Measurements from ENCODE around the gene COL16A1.

Gene COL16A1

DNA sequence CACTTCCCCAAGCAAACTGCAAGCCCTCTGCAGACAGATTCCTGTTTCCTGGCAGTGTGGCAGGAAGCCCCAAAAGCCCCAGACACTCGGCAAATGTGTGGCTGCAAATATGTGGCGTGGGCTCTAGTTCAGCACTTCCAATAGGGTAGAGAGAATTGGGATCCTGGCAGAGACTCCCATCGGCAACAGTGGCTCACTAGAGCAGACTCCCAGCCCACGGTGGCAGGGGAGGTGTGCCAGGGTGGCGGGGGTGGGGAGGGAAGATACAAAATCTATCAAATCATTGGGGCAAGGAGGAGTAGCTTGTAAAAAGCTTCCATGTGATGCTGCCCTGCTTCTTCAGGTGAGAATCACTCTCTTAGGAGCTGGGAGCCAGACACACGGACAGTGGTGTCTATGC is 25.9 kb downstream of the COL16A1 start:
- Histone ChIP-seq H3K4me1 (ENCODE audit: control insufficient read depth, low read depth, low read length) (no peaks in the 10 kb centered on the region), H3K27me3 (ENCODE audit: control insufficient read depth, insufficient read depth, low read length) (no peaks in the 10 kb centered on the region), H3K9me3 (ENCODE audit: control insufficient read depth, low read depth, low read length) (no peaks in the 10 kb centered on the region), H3K4me3 (ENCODE audit: low read length) (no peak overlapping the region), H3K9ac (ENCODE audit: low read length) (no peak overlapping the region), H3K27ac (ENCODE audit: low read length) (no peak overlapping the region), H3K36me3 (ENCODE audit: control insufficient read depth, low read depth, low read length) (no peaks in the 10 kb centered on the region)

DNA sequence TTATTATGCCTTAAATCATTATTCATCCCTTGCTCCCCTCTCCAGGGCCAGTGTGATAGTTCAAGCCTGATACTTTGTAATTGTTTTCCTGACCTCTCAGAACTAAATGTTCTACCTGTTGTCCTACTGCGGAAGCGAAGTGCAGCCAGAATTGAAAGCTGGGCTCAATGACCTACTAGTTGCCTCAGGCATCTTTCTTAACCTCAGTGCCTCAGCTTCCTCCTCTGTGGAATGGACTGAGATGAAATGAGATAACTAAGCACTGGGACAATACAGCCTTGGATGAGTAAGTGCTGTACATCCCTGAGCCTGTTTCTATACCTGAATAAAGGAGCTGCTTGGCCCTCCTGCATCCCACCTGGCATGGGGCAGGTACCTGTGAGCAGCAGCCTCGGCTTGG is 26.4 kb downstream of the COL16A1 start:
- H3K36me3 ChIP-seq (ENCODE audit: control insufficient read depth, low read depth, low read length), result no peaks in the 10 kb centered on the region

DNA sequence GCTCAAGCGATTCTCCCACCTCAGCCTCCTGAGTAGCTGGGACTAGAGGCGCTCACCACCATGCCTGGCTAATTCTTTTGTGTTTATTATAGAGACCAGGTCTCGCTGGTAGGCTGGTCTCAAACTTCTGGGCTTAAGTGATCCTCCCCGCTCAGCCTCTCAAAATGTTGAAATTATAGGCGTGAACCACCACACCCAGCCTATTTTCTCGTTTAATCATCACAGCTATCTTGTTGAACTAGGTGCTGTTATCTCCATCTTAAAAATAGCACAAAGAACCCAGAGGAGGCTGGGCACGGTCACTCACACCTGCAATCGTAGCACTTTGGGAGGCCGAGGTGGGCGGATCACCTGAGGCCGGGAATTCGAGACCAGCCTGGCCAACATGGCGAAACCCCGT is 28.1 kb downstream of the COL16A1 start:
- H3K27me3 ChIP-seq (ENCODE audit: control insufficient read depth, insufficient read depth, low read length), result no peaks in the 10 kb centered on the region
- H3K9me3 ChIP-seq (ENCODE audit: control insufficient read depth, low read depth, low read length), result no peaks in the 10 kb centered on the region
- H3K27ac ChIP-seq (ENCODE audit: low read length), result no peak overlapping the region
- H3K36me3 ChIP-seq (ENCODE audit: control insufficient read depth, low read depth, low read length), result no peaks in the 10 kb centered on the region
- no peak overlapping the region for H3K4me3 ChIP-seq (ENCODE audit: low read length)
- no peak overlapping the region for H3K9ac ChIP-seq (ENCODE audit: low read length)
- peaks cover 2% of the 10 kb centered on the region for H3K4me1 ChIP-seq (ENCODE audit: control insufficient read depth, low read depth, low read length)

More for the DNA sequence above, 26.4 kb downstream of the COL16A1 start:
- H3K4me1 ChIP-seq (ENCODE audit: control insufficient read depth, low read depth, low read length), result no peaks in the 10 kb centered on the region
- no peaks in the 10 kb centered on the region for H3K9me3 ChIP-seq (ENCODE audit: control insufficient read depth, low read depth, low read length)
- H3K9ac ChIP-seq (ENCODE audit: low read length), result no peak overlapping the region
- H3K4me3 ChIP-seq (ENCODE audit: low read length), result no peak overlapping the region
- no peak overlapping the region for H3K27ac ChIP-seq (ENCODE audit: low read length)
- H3K27me3 ChIP-seq (ENCODE audit: control insufficient read depth, insufficient read depth, low read length), result no peaks in the 10 kb centered on the region

DNA sequence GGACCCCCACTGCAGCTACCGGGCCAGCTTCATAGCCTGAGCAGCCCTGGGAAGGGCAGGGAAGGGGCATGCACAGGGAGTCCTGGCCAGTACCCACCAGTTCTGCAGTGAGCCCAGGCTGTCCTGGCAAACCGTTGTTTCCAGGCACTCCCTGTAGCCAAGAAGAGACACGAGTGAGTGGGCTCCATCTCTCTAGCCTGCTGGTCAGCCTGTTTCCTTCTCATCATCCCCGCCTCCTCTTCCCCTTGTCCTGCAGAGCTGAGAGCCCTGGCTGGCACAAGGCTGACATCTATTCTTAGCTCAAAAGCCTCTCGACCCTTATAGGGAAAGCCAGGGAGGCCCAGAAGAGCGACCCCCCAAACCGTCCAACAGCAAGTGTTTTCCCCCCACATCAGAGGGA is 28.7 kb downstream of the COL16A1 start:
- no peaks in the 10 kb centered on the region for H3K36me3 ChIP-seq (ENCODE audit: control insufficient read depth, low read depth, low read length)
- no peak overlapping the region for H3K27ac ChIP-seq (ENCODE audit: low read length)
- peaks cover 8% of the 10 kb centered on the region for H3K4me1 ChIP-seq (ENCODE audit: control insufficient read depth, low read depth, low read length)
- H3K4me3 ChIP-seq (ENCODE audit: low read length), result no peak overlapping the region
- no peak overlapping the region for H3K9ac ChIP-seq (ENCODE audit: low read length)
- H3K9me3 ChIP-seq (ENCODE audit: control insufficient read depth, low read depth, low read length), result no peaks in the 10 kb centered on the region
- no peaks in the 10 kb centered on the region for H3K27me3 ChIP-seq (ENCODE audit: control insufficient read depth, insufficient read depth, low read length)

DNA sequence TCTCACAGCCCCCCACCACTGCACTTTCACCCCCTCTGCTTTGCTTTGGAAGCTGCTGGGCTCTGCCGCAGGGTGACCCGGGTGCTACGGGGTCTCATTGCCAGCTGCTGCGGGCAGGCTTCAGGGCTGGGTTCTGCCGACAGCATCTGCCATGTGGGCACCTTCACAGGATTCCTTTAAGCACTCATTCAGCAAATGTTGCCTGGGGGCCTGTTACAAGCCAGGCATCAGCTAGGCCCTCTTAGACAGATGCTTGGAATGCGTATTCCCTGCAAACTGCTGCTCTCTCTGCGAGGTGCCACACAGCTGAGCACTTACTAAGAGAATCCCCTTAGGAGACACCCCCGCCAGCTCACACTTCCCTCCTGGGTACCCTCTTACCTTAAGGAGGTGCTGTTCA is 29.2 kb downstream of the COL16A1 start:
- Histone ChIP-seq H3K27ac (ENCODE audit: low read length) (no peak overlapping the region), H3K4me3 (ENCODE audit: low read length) (no peak overlapping the region), H3K36me3 (ENCODE audit: control insufficient read depth, low read depth, low read length) (no peaks in the 10 kb centered on the region), H3K9ac (ENCODE audit: low read length) (no peak overlapping the region), H3K27me3 (ENCODE audit: control insufficient read depth, insufficient read depth, low read length) (no peaks in the 10 kb centered on the region), H3K4me1 (ENCODE audit: control insufficient read depth, low read depth, low read length) (peaks cover 13% of the 10 kb centered on the region), H3K9me3 (ENCODE audit: control insufficient read depth, low read depth, low read length) (no peaks in the 10 kb centered on the region)

DNA sequence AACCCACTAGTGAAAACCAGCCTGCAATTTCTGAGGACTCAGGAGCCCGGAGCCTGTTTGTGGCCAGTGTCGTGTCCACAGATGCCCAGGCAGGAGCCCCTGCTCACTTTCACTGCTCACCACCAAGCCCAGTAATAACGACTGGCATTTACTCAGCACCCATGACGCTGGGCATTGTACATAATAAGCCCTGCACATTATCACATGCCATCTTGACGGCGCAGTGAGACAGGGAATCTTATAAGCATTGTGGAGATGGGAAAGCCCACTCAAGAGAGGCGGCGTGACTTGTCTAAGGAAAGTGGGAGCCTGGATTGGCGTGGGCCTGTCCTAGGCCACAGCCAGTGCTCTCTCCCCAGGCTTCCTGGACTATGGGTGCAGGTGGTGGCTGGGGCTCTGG is 30.4 kb downstream of the COL16A1 start:
- no peak overlapping the region for H3K27ac ChIP-seq (ENCODE audit: low read length)

DNA sequence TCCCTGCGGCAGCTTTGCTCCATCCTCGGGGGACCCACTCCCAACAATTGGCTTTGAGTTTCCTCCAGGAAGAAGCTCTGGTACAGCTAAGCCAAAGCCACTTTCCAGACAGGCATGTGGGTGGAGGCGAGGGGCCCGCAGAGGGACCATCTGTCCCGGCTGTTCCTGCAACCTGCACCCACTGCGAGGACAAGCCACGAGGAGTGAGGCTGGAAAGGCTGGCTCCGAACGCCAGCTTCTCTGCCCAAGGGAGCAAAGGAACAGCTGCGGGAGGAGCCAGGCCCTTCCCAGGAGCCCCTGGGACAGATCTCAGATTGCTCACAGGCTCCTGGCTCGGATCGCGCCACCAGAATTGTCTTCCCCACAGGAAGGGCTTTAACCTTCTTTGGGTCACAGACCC is 30.8 kb downstream of the COL16A1 start:
- H3K4me3 ChIP-seq (ENCODE audit: low read length), result no peak overlapping the region
- H3K36me3 ChIP-seq (ENCODE audit: control insufficient read depth, low read depth, low read length), result no peaks in the 10 kb centered on the region
- peaks cover 13% of the 10 kb centered on the region for H3K4me1 ChIP-seq (ENCODE audit: control insufficient read depth, low read depth, low read length)
- H3K9ac ChIP-seq (ENCODE audit: low read length), result no peak overlapping the region
- no peak overlapping the region for H3K27ac ChIP-seq (ENCODE audit: low read length)
- no peaks in the 10 kb centered on the region for H3K27me3 ChIP-seq (ENCODE audit: control insufficient read depth, insufficient read depth, low read length)
- no peaks in the 10 kb centered on the region for H3K9me3 ChIP-seq (ENCODE audit: control insufficient read depth, low read depth, low read length)

More for the DNA sequence above, 30.4 kb downstream of the COL16A1 start:
- Histone ChIP-seq H3K9me3 (ENCODE audit: control insufficient read depth, low read depth, low read length) (no peaks in the 10 kb centered on the region), H3K36me3 (ENCODE audit: control insufficient read depth, low read depth, low read length) (no peaks in the 10 kb centered on the region), H3K27me3 (ENCODE audit: control insufficient read depth, insufficient read depth, low read length) (no peaks in the 10 kb centered on the region), H3K4me3 (ENCODE audit: low read length) (no peak overlapping the region), H3K4me1 (ENCODE audit: control insufficient read depth, low read depth, low read length) (peaks cover 13% of the 10 kb centered on the region), H3K9ac (ENCODE audit: low read length) (no peak overlapping the region)

DNA sequence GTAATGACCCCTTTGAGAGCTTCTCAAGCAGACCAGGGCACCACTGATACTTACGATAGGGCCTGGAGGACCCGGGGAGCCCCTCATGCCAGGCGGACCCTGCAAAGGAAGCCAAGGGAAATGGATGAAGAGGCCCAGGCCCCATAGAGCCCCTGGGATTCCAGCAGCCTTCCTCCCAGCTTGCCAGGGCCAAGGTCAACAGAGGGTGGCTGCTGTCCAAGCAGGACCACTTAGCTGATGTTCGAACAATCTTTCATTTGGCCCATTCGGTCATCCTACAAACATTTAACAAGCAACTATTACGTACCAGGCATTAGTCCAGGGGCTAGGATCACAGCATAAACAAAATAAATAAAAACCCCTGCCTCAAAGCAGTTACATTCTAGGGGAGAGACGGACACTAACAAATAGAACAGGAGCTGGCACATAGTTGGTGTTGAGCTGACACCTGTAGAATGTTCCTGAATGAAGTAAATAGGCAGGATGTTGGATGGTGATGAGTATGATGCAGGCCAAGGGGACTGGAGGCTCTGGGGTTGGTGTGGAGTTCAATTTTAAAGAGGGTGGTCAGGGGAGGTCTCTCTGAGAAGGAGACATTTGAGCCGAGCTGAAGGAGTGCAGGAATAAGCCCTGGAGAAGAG is 32.1 kb downstream of the COL16A1 start:
- Histone ChIP-seq H3K4me1 (ENCODE audit: control insufficient read depth, low read depth, low read length) (peaks cover 13% of the 10 kb centered on the region), H3K9me3 (ENCODE audit: control insufficient read depth, low read depth, low read length) (no peaks in the 10 kb centered on the region), H3K4me3 (ENCODE audit: low read length) (no peak overlapping the region), H3K27ac (ENCODE audit: low read length) (no peak overlapping the region), H3K36me3 (ENCODE audit: control insufficient read depth, low read depth, low read length) (no peaks in the 10 kb centered on the region), H3K9ac (ENCODE audit: low read length) (no peak overlapping the region), H3K27me3 (ENCODE audit: control insufficient read depth, insufficient read depth, low read length) (no peaks in the 10 kb centered on the region)

DNA sequence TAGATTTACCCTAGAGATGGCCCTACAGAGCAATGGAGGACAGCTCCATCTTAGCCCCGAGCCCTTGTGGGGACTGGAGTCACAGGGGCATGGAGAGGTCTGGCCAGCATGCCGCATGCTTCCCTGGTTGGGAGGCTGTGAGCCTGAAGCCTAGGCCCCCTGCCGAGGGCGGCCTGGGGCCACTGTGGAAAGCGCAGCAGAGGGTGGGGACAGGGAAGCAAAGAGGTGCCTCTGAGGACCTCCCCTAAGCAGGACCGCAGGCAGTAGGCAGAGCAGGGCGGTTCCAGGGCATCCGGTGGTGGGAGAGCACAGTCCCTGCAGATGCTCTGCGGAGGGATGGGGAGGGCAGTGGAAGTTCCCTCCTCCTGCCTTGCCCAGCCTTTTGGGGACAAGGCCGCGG is 32.7 kb downstream of the COL16A1 start:
- H3K27me3 ChIP-seq (ENCODE audit: control insufficient read depth, insufficient read depth, low read length), result no peaks in the 10 kb centered on the region
- H3K36me3 ChIP-seq (ENCODE audit: control insufficient read depth, low read depth, low read length), result no peaks in the 10 kb centered on the region
- H3K9ac ChIP-seq (ENCODE audit: low read length), result no peak overlapping the region
- no peak overlapping the region for H3K4me3 ChIP-seq (ENCODE audit: low read length)
- H3K4me1 ChIP-seq (ENCODE audit: control insufficient read depth, low read depth, low read length), result peaks cover 13% of the 10 kb centered on the region
- no peaks in the 10 kb centered on the region for H3K9me3 ChIP-seq (ENCODE audit: control insufficient read depth, low read depth, low read length)
- no peak overlapping the region for H3K27ac ChIP-seq (ENCODE audit: low read length)

DNA sequence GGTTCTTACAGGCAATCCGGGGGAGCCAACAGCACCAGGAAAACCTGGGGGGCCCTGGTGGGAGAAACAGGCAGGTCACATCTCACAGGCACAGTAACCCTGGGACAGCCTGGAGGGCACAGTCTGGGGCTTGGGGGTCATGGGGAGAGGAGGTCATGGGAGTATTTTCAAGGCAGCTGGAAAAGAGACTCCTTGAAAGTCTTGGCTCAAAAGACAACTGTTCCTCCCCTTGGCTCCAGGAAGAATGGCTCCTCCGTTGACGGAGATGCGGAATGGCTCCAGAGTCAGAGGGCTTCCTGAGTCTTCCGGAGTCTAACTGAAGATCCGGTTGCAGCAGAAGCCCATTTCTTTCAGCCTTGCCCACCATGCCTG is 33.2 kb downstream of the COL16A1 start:
- H3K4me3 ChIP-seq (ENCODE audit: low read length), result no peak overlapping the region
- peaks cover 13% of the 10 kb centered on the region for H3K4me1 ChIP-seq (ENCODE audit: control insufficient read depth, low read depth, low read length)
- no peaks in the 10 kb centered on the region for H3K9me3 ChIP-seq (ENCODE audit: control insufficient read depth, low read depth, low read length)
- no peaks in the 10 kb centered on the region for H3K27me3 ChIP-seq (ENCODE audit: control insufficient read depth, insufficient read depth, low read length)
- H3K9ac ChIP-seq (ENCODE audit: low read length), result no peak overlapping the region
- no peaks in the 10 kb centered on the region for H3K36me3 ChIP-seq (ENCODE audit: control insufficient read depth, low read depth, low read length)
- no peak overlapping the region for H3K27ac ChIP-seq (ENCODE audit: low read length)

DNA sequence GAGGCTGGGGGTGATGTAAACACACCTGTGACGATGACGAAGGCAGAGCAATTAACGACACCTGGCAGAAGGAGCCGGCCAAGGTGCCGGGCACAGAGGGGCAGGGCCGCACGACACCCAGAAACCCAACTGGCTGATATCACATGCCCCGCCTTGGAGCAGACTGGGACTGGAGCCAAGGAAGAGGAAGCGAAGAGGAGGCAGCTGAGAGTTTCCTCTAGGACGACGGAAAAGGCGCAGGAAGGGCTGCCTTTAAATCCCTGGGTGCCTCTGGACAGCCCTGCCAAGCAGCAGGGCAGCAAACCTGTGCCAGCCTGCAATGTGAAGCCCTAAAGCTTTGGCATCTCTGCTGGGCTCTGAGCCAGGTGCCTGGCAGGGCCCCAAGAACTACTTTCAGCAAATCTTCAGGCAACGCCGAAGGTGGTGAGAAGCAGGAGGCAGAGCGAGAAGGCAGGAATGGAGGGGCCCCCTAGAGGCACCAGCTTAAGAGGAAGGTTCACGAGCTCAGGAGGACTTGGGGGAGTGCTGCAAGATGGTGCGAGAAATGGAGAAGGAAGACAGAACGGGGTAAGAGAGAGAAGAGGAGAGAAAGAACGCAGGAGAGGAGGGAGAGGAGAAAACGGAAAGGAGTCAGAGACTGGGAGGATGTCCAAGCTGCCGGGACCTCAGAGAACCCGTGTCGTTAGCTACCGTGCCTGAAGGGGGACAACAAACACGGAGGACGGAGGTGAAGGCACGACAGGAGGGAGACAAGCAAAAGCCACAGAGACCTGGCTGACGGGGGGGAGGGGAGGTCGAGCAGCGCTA is 33.8 kb downstream of the COL16A1 start:
- H3K9me3 ChIP-seq (ENCODE audit: control insufficient read depth, low read depth, low read length), result no peaks in the 10 kb centered on the region
- H3K27me3 ChIP-seq (ENCODE audit: control insufficient read depth, insufficient read depth, low read length), result no peaks in the 10 kb centered on the region
- no peaks in the 10 kb centered on the region for H3K36me3 ChIP-seq (ENCODE audit: control insufficient read depth, low read depth, low read length)
- H3K9ac ChIP-seq (ENCODE audit: low read length), result no peak overlapping the region
- H3K27ac ChIP-seq (ENCODE audit: low read length), result no peak overlapping the region
- H3K4me1 ChIP-seq (ENCODE audit: control insufficient read depth, low read depth, low read length), result peaks cover 13% of the 10 kb centered on the region
- H3K4me3 ChIP-seq (ENCODE audit: low read length), result no peak overlapping the region

DNA sequence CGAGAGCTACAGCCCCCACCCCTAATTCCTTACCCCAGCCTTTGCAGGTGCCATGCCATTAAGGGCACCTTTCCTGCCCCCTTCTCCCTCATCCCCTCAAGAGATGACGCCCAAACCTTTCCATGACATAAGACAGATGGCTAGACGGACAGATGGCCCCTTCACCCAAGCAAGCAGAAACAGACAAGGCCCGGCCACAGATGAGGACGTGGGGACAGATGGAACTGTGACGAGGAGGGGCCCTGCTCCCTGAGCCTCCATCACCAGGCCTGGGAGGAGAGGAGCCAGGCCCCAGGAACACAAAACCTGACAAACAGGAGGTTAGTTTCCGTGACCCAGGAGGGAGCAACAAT is 34.4 kb downstream of the COL16A1 start:
- Histone ChIP-seq H3K27me3 (ENCODE audit: control insufficient read depth, insufficient read depth, low read length) (no peaks in the 10 kb centered on the region), H3K9me3 (ENCODE audit: control insufficient read depth, low read depth, low read length) (no peaks in the 10 kb centered on the region), H3K4me1 (ENCODE audit: control insufficient read depth, low read depth, low read length) (peaks cover 13% of the 10 kb centered on the region), H3K36me3 (ENCODE audit: control insufficient read depth, low read depth, low read length) (no peaks in the 10 kb centered on the region), H3K9ac (ENCODE audit: low read length) (no peak overlapping the region), H3K27ac (ENCODE audit: low read length) (no peak overlapping the region), H3K4me3 (ENCODE audit: low read length) (no peak overlapping the region)

Data from iPS-18a (cell line).